ENCODE measurements around the gene ANKRD24. TPM values are rescaled to one million over a fixed set of nuclear protein-coding genes. Genes with fewer than 3 reads are reported as not detected.
"Not testable (repeated sequence)": the region's sequence is repeated elsewhere in the genome, so short reads cannot be mapped to it uniquely, and the experiment has no call there.

Gene ANKRD24
- total and polyA plus RNA-seq, 9 donors = 0.45 to 1.3 (median 1.2) TPM

DNA sequence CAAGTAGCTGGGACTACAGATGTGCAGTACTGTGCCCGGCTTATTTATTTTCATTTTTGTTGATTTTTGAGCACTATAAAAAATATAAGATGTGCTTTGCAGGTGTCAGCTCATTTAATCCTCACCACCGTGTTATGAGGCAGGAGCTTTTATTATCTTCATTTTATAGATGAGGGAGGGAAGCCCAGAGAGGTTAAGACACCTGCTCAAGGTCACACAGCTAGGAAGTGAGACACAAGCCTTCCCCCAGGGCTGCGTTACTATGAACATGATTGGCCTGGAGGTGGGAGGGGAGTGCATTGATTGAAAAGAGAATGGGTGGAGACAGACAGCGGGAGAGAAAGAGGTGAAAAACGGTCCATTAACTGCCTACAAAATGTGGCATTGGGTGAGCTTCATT is 7.2 kb downstream of the ANKRD24 start:
- no peaks in the 10 kb centered on the region for H3K9me3 ChIP-seq
- no peaks in the 10 kb centered on the region for H3K27me3 ChIP-seq
- TF ChIP-seq POLR2A (IDR thresholded peaks at IDR 0.05) (no peak), EP300 (IDR thresholded peaks at IDR 0.05) (no peak)
- TF ChIP-seq, protein P1, sequence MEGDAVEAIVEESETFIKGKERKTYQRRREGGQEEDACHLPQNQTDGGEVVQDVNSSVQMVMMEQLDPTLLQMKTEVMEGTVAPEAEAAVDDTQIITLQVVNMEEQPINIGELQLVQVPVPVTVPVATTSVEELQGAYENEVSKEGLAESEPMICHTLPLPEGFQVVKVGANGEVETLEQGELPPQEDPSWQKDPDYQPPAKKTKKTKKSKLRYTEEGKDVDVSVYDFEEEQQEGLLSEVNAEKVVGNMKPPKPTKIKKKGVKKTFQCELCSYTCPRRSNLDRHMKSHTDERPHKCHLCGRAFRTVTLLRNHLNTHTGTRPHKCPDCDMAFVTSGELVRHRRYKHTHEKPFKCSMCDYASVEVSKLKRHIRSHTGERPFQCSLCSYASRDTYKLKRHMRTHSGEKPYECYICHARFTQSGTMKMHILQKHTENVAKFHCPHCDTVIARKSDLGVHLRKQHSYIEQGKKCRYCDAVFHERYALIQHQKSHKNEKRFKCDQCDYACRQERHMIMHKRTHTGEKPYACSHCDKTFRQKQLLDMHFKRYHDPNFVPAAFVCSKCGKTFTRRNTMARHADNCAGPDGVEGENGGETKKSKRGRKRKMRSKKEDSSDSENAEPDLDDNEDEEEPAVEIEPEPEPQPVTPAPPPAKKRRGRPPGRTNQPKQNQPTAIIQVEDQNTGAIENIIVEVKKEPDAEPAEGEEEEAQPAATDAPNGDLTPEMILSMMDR (IDR thresholded peaks at IDR 0.05) = no peak
- DNase-seq = no peak
- H3K4me3 ChIP-seq = no peak overlapping the region
- H3K36me3 ChIP-seq = no peaks in the 10 kb centered on the region
- intact Hi-C loops (cut with DNase I) = no loop called here
- no peaks in the 10 kb centered on the region for H3K4me1 ChIP-seq (ENCODE audit: insufficient read depth)
- no peak overlapping the region for H3K27ac ChIP-seq
- 67 to 76% (median 76%) methylated on average over 5 of the region's 5 CpGs for WGBS, 3 donors

DNA sequence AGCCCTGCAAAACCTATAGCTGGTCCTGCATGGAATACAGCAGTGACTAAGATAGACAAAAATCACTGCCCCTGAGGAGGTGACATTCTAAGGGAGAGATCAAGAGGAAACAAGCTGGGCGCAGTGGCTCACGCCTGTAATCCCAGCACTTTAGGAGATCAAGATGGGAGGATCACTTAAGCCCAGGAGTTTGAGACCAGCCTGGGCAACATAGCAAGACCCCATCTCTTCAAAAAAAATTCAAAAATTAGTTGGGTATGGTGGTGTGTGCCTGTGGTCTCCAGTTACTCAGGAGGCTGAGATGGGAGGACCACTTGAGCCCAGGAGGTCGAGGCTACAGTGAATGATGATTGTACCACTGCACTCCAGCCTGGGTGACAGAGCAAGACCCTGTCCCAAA is 10.0 kb downstream of the ANKRD24 start:
- intact Hi-C loops (cut with DNase I); H3K27me3 ChIP-seq; H3K36me3 ChIP-seq; DNase-seq; H3K9me3 ChIP-seq; H3K27ac ChIP-seq; H3K4me3 ChIP-seq; H3K4me1 ChIP-seq (ENCODE audit: insufficient read depth): not testable (repeated sequence)
- WGBS, 3 donors = 87 to 92% (median 91%) methylated on average over 3 of the region's 3 CpGs

DNA sequence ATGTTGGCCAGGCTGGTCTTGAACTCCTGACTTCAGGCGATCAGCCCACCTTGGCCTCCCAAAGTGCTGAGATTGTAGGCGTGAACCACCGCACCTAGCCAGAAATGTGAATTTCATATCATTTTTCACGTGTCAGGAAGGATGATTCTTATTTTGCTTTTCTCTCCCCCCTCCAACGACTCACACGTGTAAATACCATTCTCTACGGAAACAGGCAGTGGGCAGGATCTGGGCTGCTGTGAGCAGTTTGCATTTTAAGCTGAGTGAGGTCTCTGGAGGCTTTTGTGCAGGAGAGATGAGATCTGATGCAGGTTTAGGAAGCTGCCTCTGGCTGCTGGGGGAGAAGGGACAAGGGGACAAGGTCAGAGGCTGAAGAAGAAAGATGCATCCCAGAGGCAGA is 11.9 kb downstream of the ANKRD24 start:
- Histone ChIP-seq H3K9me3 (no peaks in the 10 kb centered on the region), H3K4me1 (ENCODE audit: insufficient read depth) (no peaks in the 10 kb centered on the region), H3K36me3 (no peaks in the 10 kb centered on the region), H3K27ac (no peak overlapping the region), H3K4me3 (no peak overlapping the region), H3K27me3 (peaks cover 6% of the 10 kb centered on the region)
- intact Hi-C loops (cut with DNase I) = no loop called here
- WGBS, 3 donors = 42 to 53% (median 42%) methylated on average over 7 of the region's 7 CpGs
- no peak for TF ChIP-seq POLR2A (IDR thresholded peaks at IDR 0.05)
- no peak for TF ChIP-seq EP300 (IDR thresholded peaks at IDR 0.05)
- TF ChIP-seq, protein P1 (IDR thresholded peaks at IDR 0.05) = no peak
- DNase-seq = no peak

DNA sequence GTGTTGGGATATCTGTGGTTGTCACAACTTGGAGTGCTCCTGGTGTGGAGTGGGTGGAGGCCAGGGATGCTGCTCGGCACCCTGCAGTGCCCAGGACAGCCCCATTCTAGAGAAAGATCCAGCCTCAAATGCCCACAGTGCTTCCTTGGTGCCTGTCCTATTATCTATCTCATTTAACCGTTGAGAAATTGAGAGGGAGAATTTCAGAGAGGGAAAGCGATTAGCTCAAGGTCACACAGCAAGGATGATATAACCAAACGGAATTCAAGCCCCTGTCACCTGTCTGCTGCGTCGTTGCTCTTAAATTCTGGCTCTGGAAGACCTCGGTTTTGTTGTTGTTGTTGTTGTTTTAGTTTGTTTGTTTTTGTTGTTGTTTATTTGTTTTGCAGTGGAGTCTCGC is 13.5 kb downstream of the ANKRD24 start:
- no peak for DNase-seq
- 62 to 77% (median 70%) methylated on average over 8 of the region's 8 CpGs for WGBS, 3 donors
- H3K9me3 ChIP-seq = no peaks in the 10 kb centered on the region
- H3K27ac ChIP-seq = no peak overlapping the region
- no peaks in the 10 kb centered on the region for H3K4me1 ChIP-seq (ENCODE audit: insufficient read depth)
- H3K36me3 ChIP-seq = no peaks in the 10 kb centered on the region
- peaks cover 6% of the 10 kb centered on the region for H3K27me3 ChIP-seq
- TF ChIP-seq, protein P1 (IDR thresholded peaks at IDR 0.05) = no peak
- no peak for TF ChIP-seq POLR2A (IDR thresholded peaks at IDR 0.05)
- TF ChIP-seq EP300 (IDR thresholded peaks at IDR 0.05) = no peak
- no peak overlapping the region for H3K4me3 ChIP-seq
- intact Hi-C loops (cut with DNase I) = no loop called here

DNA sequence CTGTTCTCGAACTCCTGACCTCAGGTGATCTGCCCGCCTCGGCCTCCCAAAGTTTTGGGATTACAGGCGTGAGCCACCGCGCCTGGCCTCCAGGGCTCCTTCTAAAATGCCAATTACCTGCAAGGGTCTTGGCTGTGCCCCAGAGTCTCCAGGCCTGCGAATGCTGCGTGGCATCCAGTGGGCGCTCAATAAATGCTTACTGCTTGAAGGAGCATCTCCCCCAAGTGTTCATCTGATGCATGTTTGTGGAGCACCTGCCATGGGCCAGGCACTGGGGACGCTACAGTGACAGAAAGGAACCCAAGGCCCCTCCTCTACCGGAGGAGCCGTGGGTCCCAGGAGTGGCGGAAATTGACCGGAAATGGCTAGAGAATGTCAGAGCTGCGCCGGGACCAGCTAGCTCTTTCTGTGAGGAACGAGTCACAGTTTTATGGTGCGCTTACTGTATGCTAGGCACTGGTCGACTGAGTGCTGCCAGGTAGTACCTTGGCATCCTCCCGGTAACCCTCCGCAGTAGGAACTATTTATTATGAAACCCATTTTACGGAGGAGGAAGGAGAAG is 14.2 kb downstream of the ANKRD24 start:
- peaks cover 6% of the 10 kb centered on the region for H3K27me3 ChIP-seq
- WGBS, 3 donors = 86 to 92% (median 87%) methylated on average over 22 of the region's 22 CpGs

More for the DNA sequence above, 14.2 kb downstream of the ANKRD24 start:
- intact Hi-C loops (cut with DNase I) = no loop called here
- no peak for DNase-seq
- no peaks in the 10 kb centered on the region for H3K36me3 ChIP-seq
- no peaks in the 10 kb centered on the region for H3K9me3 ChIP-seq
- no peak overlapping the region for H3K27ac ChIP-seq
- H3K4me3 ChIP-seq = no peak overlapping the region
- no peaks in the 10 kb centered on the region for H3K4me1 ChIP-seq (ENCODE audit: insufficient read depth)
- TF ChIP-seq EP300 (IDR thresholded peaks at IDR 0.05) (no peak), POLR2A (IDR thresholded peaks at IDR 0.05) (no peak)
- TF ChIP-seq, protein P1 (IDR thresholded peaks at IDR 0.05) = no peak

All from ovary (tissue), 9 donors.